ENCODE data around the gene SRPRB.

Gene SRPRB

DNA sequence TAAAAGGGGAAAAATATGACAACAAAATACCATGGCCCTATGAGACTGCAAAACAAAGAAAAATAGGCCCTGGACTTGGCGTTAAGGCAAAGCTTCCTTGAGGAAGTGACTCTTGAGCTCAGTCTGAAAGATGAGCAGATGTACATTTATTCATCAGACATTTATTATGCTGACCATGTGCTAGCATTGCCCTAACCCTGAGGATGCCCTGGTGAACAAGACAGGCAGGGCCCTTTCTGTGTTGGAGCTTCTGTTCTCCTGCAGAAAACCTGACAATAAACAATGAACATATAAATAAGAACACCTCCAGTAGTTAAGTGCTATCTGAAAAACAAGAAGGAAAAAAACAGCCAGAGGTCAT is 47.1 kb upstream of the SRPRB start:
- no peaks in the 10 kb centered on the region for H4K20me1 ChIP-seq (ENCODE audit: insufficient read depth, low read length)
- no peak overlapping the region for H3K27ac ChIP-seq (ENCODE audit: low read length)
- H3K36me3 ChIP-seq (replicated peaks; ENCODE audit: low read depth, low read length) = no peaks in the 10 kb centered on the region
- no peaks in the 10 kb centered on the region for H3K4me1 ChIP-seq (ENCODE audit: low read length)
- no peaks in the 10 kb centered on the region for H3K9me3 ChIP-seq (ENCODE audit: insufficient read depth, low read length)
- H3K4me2 ChIP-seq (ENCODE audit: low read length) = no peak overlapping the region
- H3K4me3 ChIP-seq (ENCODE audit: low read length) = no peak overlapping the region
- no peak for TF ChIP-seq CTCF (IDR thresholded peaks at IDR 0.05; ENCODE audit: low read depth, low read length)
- no peak for TF ChIP-seq EZH2phosphoT487 (IDR thresholded peaks at IDR 0.05; ENCODE audit: low read depth)
- H3K9ac ChIP-seq (ENCODE audit: low read length) = no peak overlapping the region
- H2AFZ ChIP-seq (ENCODE audit: low read depth, low read length) = no peak overlapping the region
- no peaks in the 10 kb centered on the region for H3K79me2 ChIP-seq (ENCODE audit: low read length)
- peaks cover 26% of the 10 kb centered on the region for H3K27me3 ChIP-seq (ENCODE audit: low read depth, low read length)

DNA sequence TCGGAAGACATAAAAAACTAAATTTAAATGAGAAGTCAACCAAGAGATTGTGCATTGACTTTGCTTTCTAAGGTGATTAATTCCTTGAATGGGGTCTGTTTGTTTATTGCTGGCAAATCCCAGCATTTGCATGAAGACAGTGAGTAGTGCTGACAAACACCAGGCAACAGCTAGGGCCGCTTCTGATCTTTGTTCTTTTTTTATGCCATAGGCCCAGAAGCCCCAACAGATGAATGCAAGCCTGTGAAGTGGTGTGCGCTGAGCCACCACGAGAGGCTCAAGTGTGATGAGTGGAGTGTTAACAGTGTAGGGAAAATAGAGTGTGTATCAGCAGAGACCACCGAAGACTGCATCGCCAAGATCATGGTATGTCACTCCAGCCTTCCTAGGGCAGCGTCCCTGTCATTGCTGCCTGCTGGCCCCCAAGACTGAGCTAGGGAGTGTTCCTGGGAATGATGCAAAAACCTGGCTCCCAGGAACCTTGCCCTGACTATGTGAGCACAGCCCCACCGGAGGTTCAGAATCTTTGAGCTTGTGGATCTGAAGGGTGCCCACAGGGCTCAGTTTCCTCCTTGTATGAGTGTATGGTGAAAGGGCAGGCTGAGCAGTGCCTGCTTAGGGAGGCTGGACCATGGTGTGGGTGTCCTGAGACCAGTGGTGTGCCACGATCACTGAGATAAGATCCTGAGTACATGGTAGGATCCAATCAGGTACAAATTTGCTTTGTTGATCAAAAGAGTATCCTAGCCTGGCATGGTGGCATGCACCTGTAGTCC is 46.5 kb upstream of the SRPRB start:
- no peak overlapping the region for H3K27ac ChIP-seq (ENCODE audit: low read length)
- no peaks in the 10 kb centered on the region for H3K4me1 ChIP-seq (ENCODE audit: low read length)
- H2AFZ ChIP-seq (ENCODE audit: low read depth, low read length) = no peak overlapping the region
- H3K36me3 ChIP-seq (replicated peaks; ENCODE audit: low read depth, low read length) = no peaks in the 10 kb centered on the region
- H3K9ac ChIP-seq (ENCODE audit: low read length) = no peak overlapping the region
- no peaks in the 10 kb centered on the region for H3K9me3 ChIP-seq (ENCODE audit: insufficient read depth, low read length)
- H3K4me2 ChIP-seq (ENCODE audit: low read length) = no peak overlapping the region
- peaks cover 30% of the 10 kb centered on the region for H3K27me3 ChIP-seq (ENCODE audit: low read depth, low read length)
- no peaks in the 10 kb centered on the region for H3K79me2 ChIP-seq (ENCODE audit: low read length)
- no peaks in the 10 kb centered on the region for H4K20me1 ChIP-seq (ENCODE audit: insufficient read depth, low read length)
- no peak for TF ChIP-seq CTCF (IDR thresholded peaks at IDR 0.05; ENCODE audit: low read depth, low read length)
- no peak for TF ChIP-seq EZH2phosphoT487 (IDR thresholded peaks at IDR 0.05; ENCODE audit: low read depth)
- no peak overlapping the region for H3K4me3 ChIP-seq (ENCODE audit: low read length)

GRCh38 chr3:133759740-133760305 is 45.8 kb upstream of the SRPRB start:
- Histone ChIP-seq H3K4me1 (ENCODE audit: low read length) (no peaks in the 10 kb centered on the region), H3K4me3 (ENCODE audit: low read length) (no peak overlapping the region), H4K20me1 (ENCODE audit: insufficient read depth, low read length) (no peaks in the 10 kb centered on the region), H3K9me3 (ENCODE audit: insufficient read depth, low read length) (no peaks in the 10 kb centered on the region), H2AFZ (ENCODE audit: low read depth, low read length) (no peak overlapping the region), H3K36me3 (replicated peaks; ENCODE audit: low read depth, low read length) (no peaks in the 10 kb centered on the region), H3K79me2 (ENCODE audit: low read length) (no peaks in the 10 kb centered on the region), H3K9ac (ENCODE audit: low read length) (no peak overlapping the region), H3K4me2 (ENCODE audit: low read length) (no peak overlapping the region), H3K27me3 (ENCODE audit: low read depth, low read length) (peaks cover 30% of the 10 kb centered on the region), H3K27ac (ENCODE audit: low read length) (no peak overlapping the region)
- no peak for TF ChIP-seq EZH2phosphoT487 (IDR thresholded peaks at IDR 0.05; ENCODE audit: low read depth)
- no peak for TF ChIP-seq CTCF (IDR thresholded peaks at IDR 0.05; ENCODE audit: low read depth, low read length)

DNA sequence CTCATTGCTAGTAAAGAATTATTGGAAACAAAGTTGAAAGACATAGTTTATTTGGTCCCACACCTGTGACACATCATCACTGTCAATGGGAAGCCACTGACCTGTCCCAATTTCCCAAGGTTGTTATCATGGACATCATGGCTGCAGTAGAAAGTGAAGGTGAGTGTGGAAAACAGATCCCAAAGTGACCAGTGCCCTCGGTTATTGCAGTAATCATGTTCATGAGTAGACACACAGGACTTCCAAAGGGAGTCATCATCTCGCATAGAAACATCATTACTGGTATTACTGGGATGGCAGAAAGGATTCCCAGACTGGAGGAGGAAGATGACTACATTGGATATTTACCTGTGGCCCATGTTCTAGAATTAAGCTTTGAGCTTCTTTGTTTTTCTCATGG is 44.7 kb upstream of the SRPRB start:
- H3K27me3 ChIP-seq (ENCODE audit: low read depth, low read length) = peaks cover 30% of the 10 kb centered on the region
- H4K20me1 ChIP-seq (ENCODE audit: insufficient read depth, low read length) = no peaks in the 10 kb centered on the region
- TF ChIP-seq EZH2phosphoT487 (IDR thresholded peaks at IDR 0.05; ENCODE audit: low read depth) = no peak
- no peak for TF ChIP-seq CTCF (IDR thresholded peaks at IDR 0.05; ENCODE audit: low read depth, low read length)

More for the DNA sequence above, 44.7 kb upstream of the SRPRB start:
- no peaks in the 10 kb centered on the region for H3K79me2 ChIP-seq (ENCODE audit: low read length)
- no peaks in the 10 kb centered on the region for H3K9me3 ChIP-seq (ENCODE audit: insufficient read depth, low read length)
- H3K4me1 ChIP-seq (ENCODE audit: low read length) = no peaks in the 10 kb centered on the region
- no peak overlapping the region for H2AFZ ChIP-seq (ENCODE audit: low read depth, low read length)
- no peaks in the 10 kb centered on the region for H3K36me3 ChIP-seq (replicated peaks; ENCODE audit: low read depth, low read length)
- H3K4me3 ChIP-seq (ENCODE audit: low read length) = no peak overlapping the region
- H3K9ac ChIP-seq (ENCODE audit: low read length) = no peak overlapping the region
- H3K27ac ChIP-seq (ENCODE audit: low read length) = no peak overlapping the region
- no peak overlapping the region for H3K4me2 ChIP-seq (ENCODE audit: low read length)

Data from OCI-LY3 (cell line).